NCI-H1105 treated with DMSO at 0.1 percent for 48 hours (cell line): ENCODE results near the gene SLCO3A1.

ENCODE experiments used
- DNase-seq: peaks from one replicate; lab custom pipeline; 2025; lab: John Stamatoyannopoulos, UW

Gene SLCO3A1

GRCh38 chr15:91966194-91966552 lies 112.7 kb downstream of the SLCO3A1 start:
- no peak for DNase-seq

GRCh38 chr15:91967935-91968606 lies 114.6 kb downstream of the SLCO3A1 start:
- DNase-seq, result no peak

GRCh38 chr15:91968610-91969009 lies 115.1 kb downstream of the SLCO3A1 start:
- no peak for DNase-seq

- no peak for DNase-seq
Measured at GRCh38 chr15:91970142-91970541, 116.6 kb downstream of the SLCO3A1 start.

GRCh38 chr15:91973481-91973880 lies 120.0 kb downstream of the SLCO3A1 start:
- DNase-seq, result no peak

GRCh38 chr15:91974321-91974720 lies 120.8 kb downstream of the SLCO3A1 start:
- DNase-seq, result no peak

GRCh38 chr15:91975241-91975978 lies 121.9 kb downstream of the SLCO3A1 start:
- no peak for DNase-seq

- DNase-seq, result no peak
Measured at GRCh38 chr15:91976966-91977365, 123.5 kb downstream of the SLCO3A1 start.

- DNase-seq, result no peak
Measured at GRCh38 chr15:91980502-91981267, 127.2 kb downstream of the SLCO3A1 start.

GRCh38 chr15:91981821-91982800 lies 128.6 kb downstream of the SLCO3A1 start:
- peak; percentile 48 for DNase-seq

- DNase-seq, result no peak
Measured at GRCh38 chr15:91983729-91984340, 130.3 kb downstream of the SLCO3A1 start.

- no peak for DNase-seq
Measured at GRCh38 chr15:91985297-91985696, 131.8 kb downstream of the SLCO3A1 start.

GRCh38 chr15:91988071-91988470 lies 134.6 kb downstream of the SLCO3A1 start:
- no peak for DNase-seq

GRCh38 chr15:91988655-91989054 lies 135.1 kb downstream of the SLCO3A1 start:
- no peak for DNase-seq

GRCh38 chr15:91989821-91990220 lies 136.3 kb downstream of the SLCO3A1 start:
- no peak for DNase-seq

- DNase-seq, result no peak
Measured at GRCh38 chr15:91992945-91993344, 139.4 kb downstream of the SLCO3A1 start.

- DNase-seq, result no peak
Measured at GRCh38 chr15:91995146-91995545, 141.6 kb downstream of the SLCO3A1 start.

GRCh38 chr15:91997163-91997562 lies 143.7 kb downstream of the SLCO3A1 start:
- DNase-seq, result no peak

GRCh38 chr15:92000709-92001108 lies 147.2 kb downstream of the SLCO3A1 start:
- no peak for DNase-seq

GRCh38 chr15:92001307-92001706 lies 147.8 kb downstream of the SLCO3A1 start:
- no peak for DNase-seq

GRCh38 chr15:92002666-92003065 lies 149.2 kb downstream of the SLCO3A1 start:
- DNase-seq, result no peak
